CD4-positive, alpha-beta T cell treated with Interleukin-10 for 1 hour (primary cell): Measurements from ENCODE around the gene ADCY5.

Source experiments
- DNase-seq: peaks from one replicate; pipeline ENCODE4 v3.0.0-alpha.2; 2020

ADCY5 gene

DNA sequence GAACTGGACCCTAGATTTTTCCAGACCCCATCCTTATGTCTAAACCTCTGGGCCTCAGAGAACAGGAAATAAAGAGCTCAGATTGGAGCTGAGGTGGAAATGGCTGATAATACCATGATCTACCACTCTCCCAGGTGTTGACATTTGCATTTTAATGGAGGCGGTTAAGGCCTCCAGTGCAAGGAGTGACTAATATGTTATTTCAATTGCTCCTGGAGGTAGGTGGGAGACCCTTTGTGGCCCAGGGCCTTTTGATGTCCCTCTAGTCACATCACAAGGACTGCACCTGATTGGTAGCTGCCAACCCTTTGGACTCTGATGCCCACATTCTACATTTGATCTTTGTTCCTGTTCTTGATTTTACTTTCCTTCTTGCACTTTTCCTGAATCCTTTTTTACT is 9.0 kb upstream of the ADCY5 start:
- DNase-seq = no peak

DNA sequence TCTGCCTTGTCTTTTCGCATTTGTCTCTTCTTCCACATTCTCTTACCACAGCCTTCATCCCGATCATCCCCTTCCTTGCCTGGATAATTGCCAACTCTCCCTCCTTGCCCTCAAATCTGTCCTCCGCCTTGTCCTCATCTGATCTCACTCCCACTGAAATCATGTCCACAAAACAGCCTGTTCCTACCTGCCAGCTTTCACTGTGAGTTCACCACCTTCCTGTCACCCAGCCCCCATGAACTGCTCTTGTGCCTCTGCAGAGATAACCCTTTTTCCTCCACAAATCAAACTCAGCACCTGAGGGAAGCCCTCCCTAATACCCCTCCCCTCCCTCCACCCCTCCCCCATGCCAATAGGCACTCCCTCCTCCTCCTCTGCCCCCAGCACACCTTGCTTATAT is 4.8 kb upstream of the ADCY5 start:
- DNase-seq = no peak

DNA sequence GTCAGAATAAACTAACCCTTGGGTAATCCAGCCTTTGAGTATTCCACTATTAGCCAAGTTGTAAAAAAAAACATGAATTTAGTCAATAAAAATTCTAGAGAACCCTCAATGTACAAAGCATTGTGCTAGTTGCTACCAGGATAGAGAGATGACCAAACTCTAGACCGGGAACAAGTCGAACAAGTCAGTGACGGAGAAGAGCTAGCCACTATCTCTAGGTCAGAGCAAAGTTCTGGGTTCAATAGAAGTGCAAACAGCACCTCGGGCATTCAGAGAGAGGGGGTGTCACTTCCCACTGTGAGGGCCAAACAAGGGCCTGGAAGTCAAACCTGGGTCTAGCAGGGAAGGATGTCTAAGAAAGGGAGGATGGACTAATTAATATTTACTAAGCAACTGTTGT is 2.3 kb upstream of the ADCY5 start:
- DNase-seq = no peak

DNA sequence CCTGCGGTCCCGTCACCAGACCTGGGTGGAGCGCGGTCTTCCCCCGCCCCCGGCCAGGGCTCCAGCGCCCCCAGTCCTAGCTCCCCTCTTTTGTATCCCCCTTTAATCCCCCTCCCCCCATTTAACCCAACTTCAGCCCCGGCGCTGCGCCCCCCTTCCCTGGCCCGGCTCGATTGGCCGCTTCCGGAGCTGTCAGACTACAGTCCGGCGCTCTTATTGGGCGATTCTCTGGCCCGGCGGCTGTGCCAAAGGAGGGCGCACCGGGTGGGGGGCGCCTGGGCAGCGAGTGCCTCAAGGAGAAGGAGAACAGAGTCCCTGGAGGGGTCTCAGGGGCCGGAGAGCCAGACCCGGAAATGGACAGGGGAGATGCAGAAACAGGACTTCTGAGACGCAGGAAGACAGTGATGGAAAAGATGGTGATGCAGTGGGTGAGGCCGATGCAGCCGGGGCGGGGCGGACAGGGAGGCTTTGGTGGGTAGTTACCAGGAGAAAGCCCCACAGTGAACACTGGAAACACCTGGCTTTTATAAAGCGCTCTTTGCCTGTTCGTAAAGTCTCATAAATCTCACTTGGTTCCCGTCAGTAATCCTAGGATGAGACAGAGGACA is 1.2 kb upstream of the ADCY5 start:
- no peak for DNase-seq

DNA sequence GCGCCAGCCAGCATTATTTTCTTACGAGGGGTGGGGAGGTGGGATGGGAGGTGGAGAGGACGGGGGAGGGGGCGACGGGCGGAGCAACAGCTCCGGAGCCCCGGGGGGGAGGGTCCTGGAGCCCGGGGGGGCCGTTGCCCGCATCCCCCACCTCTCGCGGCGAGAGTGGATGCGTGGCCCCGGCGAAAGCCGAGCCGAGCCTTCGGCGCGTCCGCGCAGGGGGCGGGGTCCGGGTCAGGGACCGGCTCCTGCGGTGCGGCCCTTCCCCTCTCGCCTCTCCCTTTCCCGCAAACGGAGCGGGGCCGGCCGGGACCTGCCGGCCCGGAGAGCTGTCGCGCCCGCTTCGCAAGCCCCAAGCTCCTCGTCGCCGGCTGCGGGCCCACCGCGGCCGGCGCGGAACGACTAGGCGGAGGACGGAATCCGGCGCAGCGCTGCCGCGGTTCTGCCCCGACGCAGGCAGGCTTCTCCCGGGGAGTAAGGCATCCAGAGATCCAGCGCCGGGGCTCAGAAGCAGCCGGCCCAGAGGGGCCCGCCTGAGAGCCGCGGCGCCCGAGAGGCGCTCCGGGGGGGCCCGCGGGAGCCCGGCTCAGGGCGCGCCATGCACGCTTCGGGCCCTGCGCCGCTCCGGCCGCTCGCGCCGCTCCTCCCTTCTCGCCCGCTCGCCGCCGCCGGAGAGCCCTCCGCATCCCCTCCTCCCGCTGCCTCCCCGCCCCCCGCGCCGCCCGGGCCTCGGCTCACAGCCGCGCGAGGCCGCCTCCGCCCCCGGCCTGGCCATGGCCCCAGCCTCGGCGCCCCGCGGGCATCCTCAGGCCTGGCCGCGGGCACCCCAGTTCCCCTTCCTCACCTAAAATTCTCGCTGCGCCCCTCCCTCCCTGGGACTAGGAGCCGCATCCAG is 459 bp upstream of the ADCY5 start:
- DNase-seq = no peak

DNA sequence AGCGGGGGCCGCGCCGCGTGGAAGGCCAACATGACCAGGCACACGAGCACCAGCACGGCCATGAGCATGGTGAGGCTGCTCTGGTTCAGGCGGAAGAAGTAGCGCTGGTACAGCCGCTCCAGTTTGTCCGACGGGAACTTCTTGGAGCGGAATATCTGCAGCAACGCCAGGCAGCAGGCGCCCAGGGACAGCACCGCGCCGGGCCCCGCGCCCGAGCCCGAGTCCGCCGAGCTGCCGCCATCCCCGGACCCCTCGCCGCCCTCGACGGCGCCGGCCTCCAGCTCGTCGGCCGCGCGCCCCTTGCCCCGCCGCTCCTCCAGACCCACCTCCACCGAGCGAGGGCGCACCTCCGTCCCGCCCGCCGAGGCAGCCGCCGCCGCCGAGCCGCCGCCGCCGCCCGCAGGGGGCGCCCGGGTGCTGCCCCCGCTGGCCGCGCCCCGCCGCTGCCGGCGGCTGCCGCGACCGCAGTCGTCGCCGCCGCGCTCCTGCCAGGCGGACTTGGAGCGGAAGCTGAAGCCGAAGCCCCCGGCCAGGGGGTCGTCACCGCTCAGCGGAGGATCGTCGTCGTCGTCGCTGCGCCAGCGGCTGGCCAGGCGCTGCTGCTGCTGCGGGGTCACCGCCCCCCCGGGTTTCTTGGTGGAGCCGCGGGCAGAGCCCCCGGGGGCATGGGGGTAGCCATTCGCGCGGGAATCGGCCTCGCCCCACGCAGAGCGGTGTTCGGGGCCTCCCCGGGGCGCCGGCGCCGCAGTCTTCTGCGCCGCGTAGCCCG is 957 bp downstream of the ADCY5 start:
- peak; percentile 38 for DNase-seq

DNA sequence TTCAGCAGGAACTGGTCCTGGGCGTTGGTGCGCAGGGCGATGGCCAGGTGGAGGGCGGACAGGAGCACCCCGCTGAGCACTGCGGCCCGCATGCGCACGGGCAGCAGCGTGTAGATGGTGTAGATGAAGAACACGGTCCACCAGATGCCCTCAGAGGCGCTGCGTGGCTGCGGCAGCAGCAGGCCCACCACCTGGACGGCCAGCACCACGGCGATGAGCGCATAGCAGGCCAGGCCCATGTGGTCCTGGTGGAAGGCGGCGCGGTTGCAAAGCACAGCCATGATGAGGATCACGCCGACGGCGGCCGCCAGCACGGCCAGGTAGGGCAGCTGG is 1.5 kb downstream of the ADCY5 start:
- DNase-seq = no peak

DNA sequence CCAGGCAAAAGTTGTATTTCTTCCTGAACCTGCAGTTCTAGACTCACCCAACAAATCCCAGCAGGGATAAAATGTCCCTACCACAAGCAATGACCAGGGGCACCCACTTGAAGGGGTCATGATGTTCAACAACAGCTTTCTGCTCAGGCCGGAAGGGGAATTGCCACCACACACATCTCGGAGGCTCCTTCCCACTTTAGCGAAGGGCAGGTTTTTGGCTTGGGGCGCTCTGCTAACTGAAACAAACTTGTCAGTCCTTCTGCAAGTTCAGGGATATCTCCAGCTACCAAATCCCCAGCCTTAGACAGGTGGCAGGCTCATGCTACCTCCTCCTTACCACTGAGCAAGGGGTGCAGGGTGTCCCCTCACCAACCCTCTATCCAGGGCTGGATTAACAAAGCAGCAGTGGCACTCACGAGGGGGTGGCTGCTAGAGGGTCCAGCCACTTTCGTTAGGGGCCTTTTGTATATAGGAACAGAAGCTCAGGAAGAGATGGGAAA is 2.2 kb downstream of the ADCY5 start:
- no peak for DNase-seq

DNA sequence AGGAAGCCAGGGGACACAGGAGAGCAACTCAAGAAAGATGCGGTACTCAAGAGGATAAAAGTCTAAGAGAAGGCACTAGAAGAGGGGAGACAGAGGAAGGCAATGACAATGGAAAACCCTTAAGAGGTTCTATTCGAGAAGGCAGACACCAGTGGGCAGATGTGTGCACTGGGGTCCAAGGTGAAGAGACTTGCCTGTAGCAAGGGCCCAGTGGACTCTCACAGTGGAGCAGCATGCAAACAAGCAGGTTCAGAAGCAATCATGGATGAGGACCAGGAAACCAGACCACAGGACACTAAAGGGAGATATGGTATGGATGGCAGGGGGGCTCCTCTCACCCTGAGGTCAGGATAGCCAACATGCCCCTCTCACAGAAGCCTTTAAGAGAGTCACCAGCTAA is 2.7 kb downstream of the ADCY5 start:
- no peak for DNase-seq

DNA sequence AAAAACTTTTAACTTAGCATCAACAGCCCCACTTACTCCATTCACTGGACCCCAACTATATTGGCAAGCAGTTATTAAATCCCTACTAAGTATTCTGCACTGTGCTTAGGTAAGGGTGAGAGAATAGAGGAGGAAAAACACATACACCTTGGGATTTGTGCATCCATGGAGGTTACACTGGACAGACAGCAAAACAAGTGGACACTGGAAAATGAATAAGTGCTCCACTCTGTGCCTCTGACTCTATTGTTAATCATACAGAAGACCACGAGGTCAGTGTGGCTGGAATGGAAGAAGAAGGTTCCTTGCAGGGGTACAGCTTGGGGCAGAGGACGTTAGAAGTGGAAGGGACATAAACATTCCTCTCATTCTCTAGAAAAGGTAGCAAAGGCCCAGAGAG is 3.2 kb downstream of the ADCY5 start:
- DNase-seq = no peak

DNA sequence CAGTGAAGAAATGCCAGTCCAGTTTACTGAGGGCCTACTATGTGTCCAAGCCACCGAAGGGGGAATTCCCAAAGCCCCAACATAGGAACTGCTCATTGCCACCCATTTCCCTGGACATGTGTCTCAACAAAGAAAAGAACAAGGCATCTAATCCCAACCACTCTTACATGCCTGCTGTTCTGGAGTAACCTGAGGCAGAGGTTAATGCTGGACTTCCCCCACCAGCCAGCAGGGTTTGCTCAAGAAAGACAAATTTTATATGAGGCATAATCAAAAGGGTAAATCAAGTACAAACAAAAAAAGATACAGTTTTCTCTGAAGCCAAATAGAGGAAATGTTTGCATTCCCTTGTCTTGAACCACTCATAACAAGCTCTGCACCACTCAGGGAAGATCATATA is 4.1 kb downstream of the ADCY5 start:
- DNase-seq = no peak

DNA sequence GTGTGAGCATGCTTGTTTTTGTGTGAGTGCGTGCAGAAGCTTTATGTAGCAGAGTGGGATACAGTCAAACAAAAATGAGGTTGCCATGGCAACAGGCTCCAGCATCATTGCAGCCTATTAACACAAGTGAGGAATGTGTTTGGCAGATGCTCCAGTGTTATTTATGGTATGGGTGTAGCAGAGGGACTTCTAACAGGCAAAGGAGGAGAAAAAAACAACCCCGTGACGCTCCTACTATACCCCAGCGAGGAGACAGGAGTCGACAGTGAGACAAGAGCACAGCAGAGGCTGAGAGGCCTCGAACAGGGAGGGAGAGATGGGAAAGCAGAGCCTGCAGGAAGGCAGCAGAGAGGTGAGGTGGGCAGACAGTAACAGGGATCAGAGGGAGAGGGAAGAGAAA is 4.9 kb downstream of the ADCY5 start:
- DNase-seq = no peak

DNA sequence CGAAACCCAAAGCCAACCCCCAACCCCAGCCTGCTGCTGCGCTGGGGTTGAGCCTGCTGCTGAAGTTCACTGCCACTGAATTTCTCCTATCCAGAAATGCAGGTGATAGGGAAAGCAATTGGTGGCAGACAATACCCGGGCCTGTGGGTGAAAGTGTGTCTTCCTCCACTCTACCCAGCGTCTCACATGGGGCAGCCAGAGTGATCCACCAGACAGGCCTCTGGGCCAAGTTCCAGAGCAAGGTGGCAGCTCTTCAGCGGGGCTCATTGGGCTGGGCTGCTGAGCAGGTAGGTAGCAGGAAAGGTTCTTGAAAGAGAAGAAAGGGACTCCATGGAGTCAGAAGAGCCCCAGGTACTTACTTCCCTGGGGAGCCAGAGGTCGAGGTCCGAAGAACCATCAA is 6.0 kb downstream of the ADCY5 start:
- no peak for DNase-seq

DNA sequence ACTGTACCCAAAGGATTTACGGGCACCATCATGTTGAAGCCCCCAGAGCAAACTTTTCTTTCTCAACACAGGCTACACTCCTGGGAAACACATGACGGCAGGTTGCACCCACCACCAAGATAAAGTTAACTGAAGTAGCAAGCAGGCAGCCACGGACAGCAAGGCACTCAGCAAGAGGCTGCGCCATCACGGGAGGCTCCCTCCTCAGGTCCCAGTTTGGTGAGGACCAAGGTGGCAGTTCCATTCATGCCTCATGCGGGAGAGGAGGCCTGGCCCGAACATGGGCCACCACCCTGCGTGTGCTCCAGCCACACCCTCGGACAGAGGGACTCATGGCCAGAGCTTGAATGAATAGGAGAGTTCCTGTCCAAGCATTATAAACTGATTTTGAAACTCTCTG is 6.8 kb downstream of the ADCY5 start:
- DNase-seq = no peak

DNA sequence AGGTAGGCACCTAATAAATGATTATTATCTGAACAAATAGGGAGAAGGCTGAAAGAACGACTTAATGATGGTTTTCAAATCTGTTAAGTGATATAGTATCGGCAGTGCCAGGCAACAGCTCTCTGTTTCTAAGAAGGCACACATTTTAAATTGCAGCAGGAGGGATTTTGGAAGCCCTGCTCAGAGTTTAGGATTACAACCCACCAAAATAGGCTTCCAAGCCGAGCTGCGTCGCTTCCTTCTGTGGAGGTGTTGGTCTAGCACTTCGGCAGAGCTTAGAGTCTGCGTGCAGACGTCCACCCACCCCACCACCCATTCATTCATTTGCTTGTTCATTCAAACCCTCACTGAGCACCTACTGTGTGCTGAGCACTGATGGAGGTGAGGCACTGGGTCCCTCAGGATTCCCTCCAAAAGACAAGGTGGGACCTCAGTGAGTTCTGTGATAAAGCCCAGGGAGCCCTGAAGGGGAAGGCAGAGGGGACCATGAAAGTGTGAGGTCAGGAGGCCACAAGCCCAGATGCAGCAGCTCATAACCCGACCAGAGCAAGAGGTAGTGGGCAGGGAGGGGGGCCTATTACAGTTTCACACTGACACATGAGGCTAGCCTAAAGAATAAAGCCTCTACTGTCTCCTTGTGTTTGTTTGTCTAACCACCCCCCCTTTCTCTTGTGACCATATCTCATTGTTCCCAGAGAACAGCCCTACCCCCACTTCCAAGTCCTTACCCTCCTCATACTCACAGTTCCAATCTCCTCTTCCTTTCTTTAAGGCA is 8.9 kb downstream of the ADCY5 start:
- no peak for DNase-seq

DNA sequence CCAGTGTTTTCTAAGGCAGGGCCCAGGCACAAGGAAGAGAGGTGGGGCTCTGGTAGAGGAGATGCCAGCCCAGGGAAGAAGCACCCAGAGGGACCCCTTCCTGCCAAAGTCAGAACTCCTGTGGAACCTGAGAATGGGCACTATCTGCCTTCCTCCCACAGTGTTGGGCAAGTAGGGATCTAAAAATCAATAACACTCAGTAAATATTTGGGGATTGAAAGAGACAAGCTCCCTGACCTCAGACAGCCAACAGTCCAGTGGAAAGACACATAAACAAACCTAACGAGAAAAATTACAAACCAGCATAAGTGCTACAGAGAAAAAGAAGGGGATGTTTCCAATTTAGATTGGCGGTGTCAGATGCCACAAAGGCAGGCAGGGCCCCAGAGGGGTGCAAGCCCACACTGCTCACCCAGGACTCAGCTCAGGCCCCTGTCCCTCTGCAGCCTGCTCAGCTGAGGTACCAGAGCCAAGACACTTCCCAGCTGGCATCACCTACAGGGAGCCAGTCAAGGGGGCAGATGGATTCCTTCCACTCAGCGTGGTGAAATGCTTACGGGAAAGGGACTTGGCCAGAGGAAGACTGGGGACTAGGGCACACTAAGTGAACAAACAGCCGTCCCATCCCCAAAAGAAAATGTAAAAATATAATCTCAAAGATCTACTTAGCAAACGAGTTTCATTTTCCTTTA is 15.9 kb downstream of the ADCY5 start:
- DNase-seq = no peak

DNA sequence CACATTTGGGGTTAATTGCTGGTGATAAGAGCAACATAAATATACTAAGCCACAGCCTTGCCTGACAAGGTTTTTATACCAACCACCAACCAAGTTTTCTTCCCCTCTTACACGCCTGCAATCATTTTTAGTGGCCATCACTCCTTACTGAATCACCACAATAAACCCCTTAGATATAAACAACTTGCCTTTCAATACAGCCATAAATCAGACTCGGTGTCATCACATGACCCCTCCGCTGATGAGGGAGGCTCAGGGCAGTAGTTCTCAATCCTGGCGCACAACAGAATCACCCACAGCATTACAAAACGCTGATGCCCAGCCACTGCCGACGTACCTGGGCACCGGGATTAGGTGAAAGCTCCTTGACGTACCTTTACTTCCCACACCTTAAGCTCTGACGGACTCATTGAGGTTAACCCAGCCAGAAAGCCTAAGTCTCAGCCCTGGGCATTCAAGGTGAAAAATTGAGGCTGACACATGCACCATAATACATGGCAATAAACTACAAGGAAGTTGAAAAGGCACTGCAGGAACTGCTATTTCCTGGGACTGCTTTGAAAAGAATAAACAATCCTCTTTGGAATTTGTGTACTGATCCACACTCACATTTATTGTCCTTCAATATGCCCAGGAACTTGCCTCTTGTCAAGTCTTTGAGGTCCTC is 17.1 kb downstream of the ADCY5 start:
- no peak for DNase-seq

DNA sequence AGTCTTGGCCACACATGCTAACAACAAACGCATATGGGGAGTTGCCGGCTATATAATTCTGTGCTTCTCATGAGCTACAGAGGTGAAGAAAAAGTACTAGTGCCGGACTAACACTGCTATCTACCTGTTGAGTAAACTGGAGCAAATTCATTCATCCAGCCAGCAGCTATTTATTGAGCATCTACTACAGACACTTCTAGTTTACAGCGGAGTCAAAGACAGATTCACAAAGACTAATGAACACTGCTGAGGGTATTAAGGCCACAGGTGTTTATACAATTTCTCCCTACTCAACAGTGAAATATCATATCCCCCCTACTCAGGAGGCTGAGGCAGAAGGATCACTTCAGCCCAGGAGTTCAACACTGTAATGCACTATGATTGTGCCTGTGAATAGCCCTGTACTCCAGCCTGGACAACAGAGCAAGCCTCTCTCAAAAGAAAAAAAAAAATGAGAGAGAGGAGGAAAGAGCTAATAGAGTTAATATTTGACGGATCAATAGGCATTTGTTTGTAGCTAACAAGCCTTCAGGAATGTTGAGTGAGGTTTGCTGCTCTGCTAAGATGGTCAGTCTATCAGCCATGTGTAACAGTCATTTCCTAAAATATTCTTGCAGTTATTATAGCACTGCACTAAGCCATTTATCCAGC is 17.8 kb downstream of the ADCY5 start:
- DNase-seq = no peak

DNA sequence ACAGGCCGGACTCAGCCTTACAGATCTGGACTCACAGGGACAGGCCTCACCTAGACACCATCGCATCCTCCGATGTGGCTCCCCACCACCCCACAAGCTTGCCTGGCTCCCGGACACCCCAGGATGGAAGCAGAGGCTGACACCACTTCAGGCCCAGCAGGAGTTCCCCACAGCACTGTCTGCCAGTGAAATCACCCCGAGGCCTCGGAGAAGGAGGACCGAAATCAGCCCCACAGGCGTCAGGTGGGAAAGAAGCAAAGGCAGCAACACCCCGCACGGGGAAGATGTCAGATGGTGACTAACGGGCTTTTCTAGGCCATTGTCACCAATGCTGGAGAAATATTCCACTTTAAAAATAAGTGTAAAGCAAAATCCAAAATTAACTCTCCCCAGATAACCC is 18.6 kb downstream of the ADCY5 start:
- DNase-seq = no peak

DNA sequence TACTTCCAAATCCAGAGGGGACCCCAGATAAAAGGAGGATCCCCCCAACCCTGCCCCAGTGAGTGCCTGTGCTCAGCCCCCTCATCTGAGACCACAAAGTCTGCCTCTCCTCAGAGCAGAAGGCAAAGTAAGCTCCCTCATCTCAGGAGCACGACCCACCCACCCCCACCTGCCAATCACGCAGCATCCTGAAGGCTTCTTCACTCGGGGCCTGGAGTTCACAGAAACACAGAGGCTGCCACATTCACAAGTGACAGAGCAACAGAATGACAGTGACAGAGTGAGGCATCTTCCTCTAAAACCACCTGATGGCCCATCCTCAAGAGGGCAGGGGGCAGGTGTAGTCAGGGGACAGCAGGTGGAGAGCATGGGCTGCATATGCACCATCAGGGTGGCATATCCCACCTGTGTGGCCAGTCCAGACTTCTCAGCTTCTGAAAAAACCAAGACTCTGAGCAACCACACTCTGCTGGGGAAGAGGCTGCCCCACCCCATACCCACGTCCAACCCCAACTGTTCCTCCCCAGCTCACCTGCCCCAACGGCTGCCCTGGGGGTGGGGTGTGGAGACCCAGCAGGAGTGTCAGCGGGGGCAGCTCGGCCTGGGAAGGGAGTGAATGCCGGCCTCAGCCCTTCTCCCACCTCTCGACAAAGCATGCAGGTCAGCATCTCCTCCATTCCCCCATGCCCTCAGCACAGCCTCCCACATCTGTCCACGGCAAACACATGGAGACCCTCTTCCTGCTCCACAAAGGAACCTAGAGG is 19.3 kb downstream of the ADCY5 start:
- DNase-seq = no peak
